Naive thymus-derived CD4-positive, alpha-beta T cell (primary cell): Measurements from ENCODE around the gene PGR. TPM values are rescaled to one million over a fixed set of nuclear protein-coding genes. Genes with fewer than 3 reads are reported as not detected.

Experiments used
- ATAC-seq: fragments of 150-1000 bp; cut with Tn5 transposase; 2 replicates; pipeline ENCODE4 v1.10.0; 2021; ENCODE audit warnings: mild to moderate bottlenecking, moderate library complexity
- CTCF ChIA-PET: fragments of 350-600 bp; sonication (Branson Sonifier 250); formaldehyde crosslinking; loops from one replicate; lab custom pipeline; 2021; ENCODE audit warnings: antibody characterized with exemption; lab: Charles Lee
- POLR2A ChIA-PET: fragments of 350-600 bp; sonication (Branson Sonifier 250); formaldehyde crosslinking; loops from one replicate; lab custom pipeline; 2021; ENCODE audit warnings: antibody characterized with exemption, inconsistent platforms; lab: Charles Lee
- DNase-seq, 9 donors: peaks; one replicate each; pipeline versions ENCODE4 v3.0.0 to v3.0.0-alpha.2; 2020 to 2022; ENCODE audit warnings: mixed read lengths in 1 of 9
- H3K27ac ChIP-seq: one replicate; pipeline ENCODE4 v1.7.0; 2013; ENCODE audit warnings: mild to moderate bottlenecking, low read depth, low read length, moderate library complexity
- H3K27me3 ChIP-seq, 2 donors: one replicate each; pipeline ENCODE4 v1.7.0; 2013; ENCODE audit warnings: low read length in 2 of 2, mild to moderate bottlenecking in 2 of 2, moderate library complexity in 2 of 2; ENCODE audit not compliant: control insufficient read depth in 2 of 2, insufficient read depth in 2 of 2
- H3K36me3 ChIP-seq, 3 experiments: 1 replicate in 2 of 3; 2 replicates in 1 of 3; pipeline ENCODE4 v1.7.0; 2013; ENCODE audit warnings: low read length in 3 of 3, mild to moderate bottlenecking in 3 of 3, moderate library complexity in 1 of 3; ENCODE audit not compliant: insufficient read depth in 3 of 3, control insufficient read depth in 2 of 3
- H3K4me1 ChIP-seq, 2 donors: one replicate each; pipeline ENCODE4 v1.7.0; 2013; ENCODE audit warnings: low read length in 2 of 2, mild to moderate bottlenecking in 2 of 2, moderate library complexity in 1 of 2; ENCODE audit not compliant: control insufficient read depth in 2 of 2, insufficient read depth in 2 of 2
- H3K4me3 ChIP-seq: 2 replicates; pipeline ENCODE4 v1.7.0; 2013; ENCODE audit warnings: mild to moderate bottlenecking, low read length
- H3K9me3 ChIP-seq, 3 experiments: 1 replicate in 2 of 3; 2 replicates in 1 of 3; pipeline ENCODE4 v1.7.0; 2013; ENCODE audit warnings: low read length in 3 of 3; ENCODE audit not compliant: control insufficient read depth in 2 of 3
- H3K27ac Mint-ChIP-seq, 9 donors: one replicate each; pipeline ENCODE4 v1.8.0; 2020 to 2022; ENCODE audit warnings: mixed read lengths in 9 of 9, mild to moderate bottlenecking in 8 of 9, moderate library complexity in 5 of 9, inconsistent platforms in 2 of 9
- H3K27me3 Mint-ChIP-seq, 5 donors: one replicate each; pipeline ENCODE4 v1.8.0; 2021 to 2022; ENCODE audit warnings: mixed read lengths in 5 of 5, mild to moderate bottlenecking in 1 of 5
- H3K36me3 Mint-ChIP-seq, 5 donors: one replicate each; pipeline ENCODE4 v1.8.0; 2020 to 2022; ENCODE audit warnings: mixed read lengths in 5 of 5, mild to moderate bottlenecking in 3 of 5, inconsistent platforms in 1 of 5
- H3K4me1 Mint-ChIP-seq, 7 donors: one replicate each; pipeline ENCODE4 v1.8.0; 2020 to 2022; ENCODE audit warnings: mixed read lengths in 7 of 7, mild to moderate bottlenecking in 3 of 7, inconsistent platforms in 1 of 7
- H3K4me3 Mint-ChIP-seq, 10 donors: one replicate each; pipeline ENCODE4 v1.8.0; 2020 to 2022; ENCODE audit warnings: mild to moderate bottlenecking in 10 of 10, mixed read lengths in 10 of 10, moderate library complexity in 6 of 10, inconsistent platforms in 2 of 10
- H3K9me3 Mint-ChIP-seq, 11 donors: one replicate each; pipeline ENCODE4 v1.8.0; 2020 to 2022; ENCODE audit warnings: mixed read lengths in 11 of 11, mild to moderate bottlenecking in 4 of 11, inconsistent platforms in 1 of 11, moderate library complexity in 1 of 11
- intact Hi-C, 2 donors: fragments of 100-400 bp; cut with micrococcal nuclease; formaldehyde crosslinking; loops; one replicate each; pipeline ENCODE4 v1.15.1; 2023
- polyA plus RNA-seq, 2 donors: library from polyadenylated mRNA; unstranded; fragments of 300-500 nt; fragmentation: Illumina TruSeq; gene quantifications; one replicate each; pipeline ENCODE4 v1.2.3, GENCODE V29; 2021
- total RNA-seq, 6 experiments: library from RNA in 5 of 6; stranded (reverse) in 5 of 6; gene quantifications; 1 replicate in 5 of 6; 2 replicates in 1 of 6; pipeline ENCODE4 v1.2.3 and lab custom pipeline; 2021 to 2026

PGR gene
- total and polyA plus RNA-seq, 7 experiments from 2014 or later = not detected

DNA sequence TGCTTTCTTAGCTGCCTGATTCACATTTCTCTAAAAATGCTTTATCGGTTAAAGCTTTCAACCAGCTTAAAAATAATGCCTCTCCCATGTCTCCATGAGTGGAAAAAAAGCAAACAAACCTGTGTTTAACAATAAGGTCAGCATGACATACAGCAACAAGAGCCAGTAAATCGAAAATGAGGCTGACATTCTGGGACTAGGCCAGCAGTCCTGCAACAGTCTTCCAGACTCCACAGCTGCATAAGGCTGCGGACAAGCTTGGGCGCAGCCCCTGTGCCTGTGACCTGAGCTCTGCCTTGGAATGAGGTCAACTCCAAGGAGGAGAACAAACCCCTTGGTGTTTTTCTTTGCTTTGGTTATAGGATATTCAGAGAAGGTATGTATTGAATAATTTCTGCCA is 95.5 kb downstream of the PGR start:
- ATAC-seq = no peak
- H3K9me3 ChIP-seq = no peaks in the 10 kb centered on the region
- Mint-ChIP-seq H3K9me3 (peaks cover 0 to 15% (median 3%) of the 10 kb centered on the region in 11 donors), H3K4me3 (no peak overlapping the region), H3K27me3 (no peaks in the 10 kb centered on the region), H3K27ac (no peak overlapping the region), H3K4me1 (peaks cover 0 to 1% (median 0%) of the 10 kb centered on the region in 7 donors), H3K36me3 (peaks cover 0 to 4% (median 0%) of the 10 kb centered on the region in 5 donors)
- intact Hi-C loops = no loop called here
- no peak overlapping the region for H3K4me3 ChIP-seq
- no peak for DNase-seq
- H3K4me1 ChIP-seq = no peaks in the 10 kb centered on the region
- POLR2A ChIA-PET = no interaction called here
- no peaks in the 10 kb centered on the region for H3K36me3 ChIP-seq
- CTCF ChIA-PET = no interaction called here
- H3K27me3 ChIP-seq = no peaks in the 10 kb centered on the region
- H3K27ac ChIP-seq = no peak overlapping the region

GRCh38 chr11:101032991-101033390 is 96.6 kb downstream of the PGR start:
- intact Hi-C loops = no loop called here
- Mint-ChIP-seq H3K9me3 (peaks cover 0 to 15% (median 3%) of the 10 kb centered on the region in 11 donors), H3K36me3 (peaks cover 0 to 4% (median 0%) of the 10 kb centered on the region in 5 donors), H3K4me1 (peaks cover 0 to 1% (median 0%) of the 10 kb centered on the region in 7 donors), H3K27me3 (no peaks in the 10 kb centered on the region), H3K4me3 (no peak overlapping the region), H3K27ac (no peak overlapping the region)
- POLR2A ChIA-PET = no interaction called here
- no peak overlapping the region for H3K4me3 ChIP-seq
- no peak for DNase-seq
- no peaks in the 10 kb centered on the region for H3K9me3 ChIP-seq
- H3K27me3 ChIP-seq = no peaks in the 10 kb centered on the region
- no peak overlapping the region for H3K27ac ChIP-seq
- CTCF ChIA-PET = no interaction called here
- no peaks in the 10 kb centered on the region for H3K36me3 ChIP-seq
- ATAC-seq = no peak
- no peaks in the 10 kb centered on the region for H3K4me1 ChIP-seq

GRCh38 chr11:101031713-101032112 is 97.9 kb downstream of the PGR start:
- Histone ChIP-seq H3K9me3 (no peaks in the 10 kb centered on the region), H3K27ac (no peak overlapping the region), H3K27me3 (no peaks in the 10 kb centered on the region), H3K4me3 (no peak overlapping the region), H3K4me1 (no peaks in the 10 kb centered on the region), H3K36me3 (no peaks in the 10 kb centered on the region)
- Mint-ChIP-seq H3K4me3 (no peak overlapping the region), H3K9me3 (peaks cover 0 to 10% (median 3%) of the 10 kb centered on the region in 11 donors), H3K4me1 (peaks cover 0 to 1% (median 0%) of the 10 kb centered on the region in 7 donors), H3K27ac (no peak overlapping the region), H3K27me3 (no peaks in the 10 kb centered on the region), H3K36me3 (peaks cover 0 to 4% (median 0%) of the 10 kb centered on the region in 5 donors)
- intact Hi-C loops = no loop called here
- no peak for DNase-seq
- POLR2A ChIA-PET = no interaction called here
- ATAC-seq = no peak
- CTCF ChIA-PET = no interaction called here

GRCh38 chr11:101030692-101031091 is 98.9 kb downstream of the PGR start:
- Mint-ChIP-seq H3K4me1 (peaks cover 0 to 1% (median 0%) of the 10 kb centered on the region in 7 donors), H3K27ac (no peak overlapping the region), H3K27me3 (no peaks in the 10 kb centered on the region), H3K36me3 (peaks cover 0 to 4% (median 0%) of the 10 kb centered on the region in 5 donors), H3K4me3 (no peak overlapping the region), H3K9me3 (peaks cover 0 to 10% (median 3%) of the 10 kb centered on the region in 11 donors)
- H3K27ac ChIP-seq = no peak overlapping the region
- H3K4me1 ChIP-seq = no peaks in the 10 kb centered on the region
- no peak overlapping the region for H3K4me3 ChIP-seq
- H3K36me3 ChIP-seq = no peaks in the 10 kb centered on the region
- H3K9me3 ChIP-seq = no peaks in the 10 kb centered on the region
- intact Hi-C loops = no loop called here
- ChIA-PET CTCF (no interaction called here), POLR2A (no interaction called here)
- no peak for ATAC-seq
- H3K27me3 ChIP-seq = no peaks in the 10 kb centered on the region
- no peak for DNase-seq

- H3K4me1 ChIP-seq = no peaks in the 10 kb centered on the region
- Mint-ChIP-seq H3K4me3 (no peak overlapping the region), H3K9me3 (peaks cover 0 to 10% (median 3%) of the 10 kb centered on the region in 11 donors), H3K27ac (no peak overlapping the region), H3K27me3 (no peaks in the 10 kb centered on the region), H3K4me1 (peaks cover 0 to 1% (median 0%) of the 10 kb centered on the region in 7 donors), H3K36me3 (peaks cover 0 to 4% (median 0%) of the 10 kb centered on the region in 5 donors)
- intact Hi-C loops = no loop called here
- H3K36me3 ChIP-seq = no peaks in the 10 kb centered on the region
- H3K4me3 ChIP-seq = no peak overlapping the region
- DNase-seq = no peak
- no peaks in the 10 kb centered on the region for H3K9me3 ChIP-seq
- no peaks in the 10 kb centered on the region for H3K27me3 ChIP-seq
- H3K27ac ChIP-seq = no peak overlapping the region
- ChIA-PET POLR2A (no interaction called here), CTCF (no interaction called here)
- no peak for ATAC-seq
Observed at GRCh38 chr11:101030015-101030414, 99.6 kb downstream of the PGR start.

DNA sequence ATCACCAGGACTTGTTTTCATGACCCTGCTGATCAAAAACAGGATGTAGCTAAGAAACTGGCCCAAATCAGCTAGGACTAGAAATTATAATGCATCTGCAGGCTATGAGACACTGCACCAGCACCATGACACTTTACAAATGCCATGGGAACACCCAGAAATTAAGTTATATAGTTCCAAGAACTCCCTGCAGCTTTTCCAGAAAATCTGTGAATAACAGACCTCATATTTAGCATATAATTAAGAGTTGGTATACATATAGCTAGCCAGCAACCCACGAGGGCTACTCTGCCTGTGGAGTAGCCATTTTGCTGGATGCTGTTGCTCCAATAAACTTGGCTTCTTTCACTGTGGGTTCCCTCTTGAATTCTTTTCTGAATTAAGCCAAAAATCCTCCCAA is 101.0 kb downstream of the PGR start:
- Histone ChIP-seq H3K27ac (no peak overlapping the region), H3K4me1 (no peaks in the 10 kb centered on the region), H3K4me3 (no peak overlapping the region), H3K27me3 (no peaks in the 10 kb centered on the region), H3K9me3 (no peaks in the 10 kb centered on the region), H3K36me3 (no peaks in the 10 kb centered on the region)
- CTCF ChIA-PET = no interaction called here
- Mint-ChIP-seq H3K36me3 (peaks cover 0 to 4% (median 0%) of the 10 kb centered on the region in 5 donors), H3K9me3 (peaks cover 0 to 10% (median 3%) of the 10 kb centered on the region in 11 donors), H3K27me3 (no peaks in the 10 kb centered on the region), H3K27ac (no peak overlapping the region), H3K4me3 (no peak overlapping the region), H3K4me1 (peaks cover 0 to 1% (median 0%) of the 10 kb centered on the region in 7 donors)
- ATAC-seq = no peak
- POLR2A ChIA-PET = no interaction called here
- intact Hi-C loops = no loop called here
- no peak for DNase-seq

GRCh38 chr11:101022256-101022655 is 107.4 kb downstream of the PGR start:
- ChIA-PET POLR2A (no interaction called here), CTCF (interaction anchor here (0.7 kb wide), 1 partner anchor 506 kb away, joined by 4 read pairs; no protein-coding TSS in a partner anchor)
- intact Hi-C loops = no loop called here
- no peak for DNase-seq
- no peak overlapping the region for H3K4me3 ChIP-seq
- no peaks in the 10 kb centered on the region for H3K27me3 ChIP-seq
- no peak overlapping the region for H3K27ac ChIP-seq
- H3K36me3 ChIP-seq = no peaks in the 10 kb centered on the region
- Mint-ChIP-seq H3K27me3 (no peaks in the 10 kb centered on the region), H3K4me1 (no peaks in the 10 kb centered on the region), H3K36me3 (no peaks in the 10 kb centered on the region), H3K9me3 (peaks cover 0 to 6% (median 0%) of the 10 kb centered on the region in 11 donors), H3K27ac (no peak overlapping the region), H3K4me3 (no peak overlapping the region)
- no peak for ATAC-seq
- no peaks in the 10 kb centered on the region for H3K9me3 ChIP-seq
- no peaks in the 10 kb centered on the region for H3K4me1 ChIP-seq
